ENCODE measurements around the gene IL3RA.
"Not testable (repeated sequence)": the region's sequence is repeated elsewhere in the genome, so short reads cannot be mapped to it uniquely, and the experiment has no call there.

Gene IL3RA

DNA sequence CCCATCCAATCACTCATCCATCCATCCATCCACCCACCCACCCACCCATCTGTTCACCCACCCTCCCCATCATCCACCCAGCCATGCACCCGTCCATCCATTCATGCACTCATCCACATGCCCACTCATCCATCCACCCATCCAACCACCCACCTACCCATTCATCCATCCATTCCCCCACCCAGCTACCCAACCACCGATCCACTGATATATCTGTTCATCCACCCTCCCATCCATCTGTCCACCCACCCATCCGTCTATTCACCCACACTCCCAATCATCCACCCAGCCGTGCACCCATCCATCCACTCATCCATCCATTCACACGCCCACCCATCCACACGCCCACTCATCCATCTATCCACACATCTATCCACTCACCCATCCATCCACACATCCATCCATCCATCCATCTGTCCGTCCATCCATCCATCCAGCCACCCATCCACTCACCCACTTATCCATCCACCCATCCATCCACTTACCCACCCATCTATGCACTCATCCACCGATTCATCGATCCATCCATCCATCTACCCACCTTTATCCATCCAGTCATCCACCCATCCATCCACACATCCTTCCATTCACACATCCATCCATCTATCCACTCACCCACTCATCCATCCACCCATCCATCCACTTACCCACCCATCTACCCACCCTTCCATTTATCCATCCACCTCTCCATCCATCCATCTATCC lies 87.7 kb downstream of the IL3RA start:
- peaks cover 60% of the 10 kb centered on the region for H3K36me3 ChIP-seq (ENCODE audit: control insufficient read depth, insufficient read depth, low read length)
- no peak overlapping the region for H3K9ac ChIP-seq (ENCODE audit: low read depth, low read length)
- H3K27me3 ChIP-seq (ENCODE audit: control insufficient read depth, insufficient read depth, low read length), result no peaks in the 10 kb centered on the region
- H3K4me1 ChIP-seq (ENCODE audit: control insufficient read depth, insufficient read depth, low read length), result no peaks in the 10 kb centered on the region
- H3K4me3 ChIP-seq (ENCODE audit: low read depth, low read length), result no peak overlapping the region
- no peaks in the 10 kb centered on the region for H3K9me3 ChIP-seq (ENCODE audit: control insufficient read depth, insufficient read depth, low read length)

DNA sequence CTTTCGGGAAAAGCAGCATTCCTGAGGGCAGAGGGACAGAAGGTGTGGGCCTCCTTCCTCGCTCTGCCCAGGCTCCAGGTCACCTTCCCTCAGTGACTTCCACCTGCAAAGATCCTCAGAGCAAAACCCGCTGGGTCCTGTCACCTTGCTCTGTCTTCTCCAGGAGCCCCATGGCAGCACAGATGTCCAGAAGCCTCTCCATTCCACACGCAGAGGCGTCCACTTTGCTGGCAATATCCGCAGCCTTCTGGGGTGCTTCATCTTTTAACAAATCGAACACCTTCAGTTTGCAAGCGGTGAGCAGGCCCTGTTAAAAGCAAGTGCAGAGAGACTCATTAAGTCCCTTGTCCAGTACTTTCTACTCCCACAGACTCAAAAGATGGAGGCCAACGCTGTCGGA lies 88.8 kb downstream of the IL3RA start:
- no peaks in the 10 kb centered on the region for H3K9me3 ChIP-seq (ENCODE audit: control insufficient read depth, insufficient read depth, low read length)
- no peak overlapping the region for H3K4me3 ChIP-seq (ENCODE audit: low read depth, low read length)
- peaks cover 60% of the 10 kb centered on the region for H3K36me3 ChIP-seq (ENCODE audit: control insufficient read depth, insufficient read depth, low read length)
- no peaks in the 10 kb centered on the region for H3K4me1 ChIP-seq (ENCODE audit: control insufficient read depth, insufficient read depth, low read length)
- no peaks in the 10 kb centered on the region for H3K27me3 ChIP-seq (ENCODE audit: control insufficient read depth, insufficient read depth, low read length)
- no peak overlapping the region for H3K9ac ChIP-seq (ENCODE audit: low read depth, low read length)

DNA sequence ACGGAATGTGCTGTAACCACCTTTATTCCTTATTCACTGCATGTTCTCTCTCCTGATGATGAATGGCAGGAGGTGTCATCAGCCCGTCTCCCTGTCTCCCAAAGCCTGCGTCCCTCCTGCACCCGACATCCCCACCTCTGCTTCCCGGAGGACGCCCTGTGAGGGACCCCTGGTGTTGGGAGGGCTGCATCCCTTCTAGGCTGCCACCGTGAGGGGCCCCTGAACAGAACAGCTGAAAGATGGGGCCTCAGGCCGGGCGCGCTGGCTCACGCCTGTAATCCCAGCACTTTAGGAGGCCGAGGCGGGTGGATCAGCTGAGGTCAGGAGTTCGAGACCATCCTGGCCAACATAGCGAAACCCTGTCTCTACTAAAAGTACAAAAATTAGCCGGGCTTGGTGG lies 89.7 kb downstream of the IL3RA start:
- H3K4me1 ChIP-seq (ENCODE audit: control insufficient read depth, insufficient read depth, low read length); H3K4me3 ChIP-seq (ENCODE audit: low read depth, low read length); H3K27me3 ChIP-seq (ENCODE audit: control insufficient read depth, insufficient read depth, low read length); H3K9ac ChIP-seq (ENCODE audit: low read depth, low read length); H3K9me3 ChIP-seq (ENCODE audit: control insufficient read depth, insufficient read depth, low read length): not testable (repeated sequence)
- H3K36me3 ChIP-seq (ENCODE audit: control insufficient read depth, insufficient read depth, low read length), result peaks cover 58% of the 10 kb centered on the region

DNA sequence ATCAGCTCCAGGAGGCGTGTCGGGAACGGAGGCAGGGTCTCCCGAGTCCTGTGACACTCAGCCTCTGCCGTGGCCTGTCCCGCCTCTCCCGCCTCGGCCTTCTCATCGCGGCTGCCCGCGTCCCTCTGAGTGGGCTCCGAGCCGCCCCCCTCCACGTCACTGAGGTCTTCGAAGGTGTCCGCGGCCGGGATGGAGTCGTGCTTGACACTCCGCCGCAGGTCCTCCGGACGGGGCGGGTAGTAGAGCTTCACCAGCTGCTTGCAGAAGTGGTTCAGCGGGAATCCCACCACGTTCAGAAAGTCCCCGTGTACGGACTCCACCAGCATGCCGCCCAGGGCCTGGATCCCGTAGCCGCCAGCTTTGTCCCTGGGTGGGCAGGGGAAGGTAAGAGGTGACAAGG lies 91.2 kb downstream of the IL3RA start:
- peaks cover 53% of the 10 kb centered on the region for H3K36me3 ChIP-seq (ENCODE audit: control insufficient read depth, insufficient read depth, low read length)

DNA sequence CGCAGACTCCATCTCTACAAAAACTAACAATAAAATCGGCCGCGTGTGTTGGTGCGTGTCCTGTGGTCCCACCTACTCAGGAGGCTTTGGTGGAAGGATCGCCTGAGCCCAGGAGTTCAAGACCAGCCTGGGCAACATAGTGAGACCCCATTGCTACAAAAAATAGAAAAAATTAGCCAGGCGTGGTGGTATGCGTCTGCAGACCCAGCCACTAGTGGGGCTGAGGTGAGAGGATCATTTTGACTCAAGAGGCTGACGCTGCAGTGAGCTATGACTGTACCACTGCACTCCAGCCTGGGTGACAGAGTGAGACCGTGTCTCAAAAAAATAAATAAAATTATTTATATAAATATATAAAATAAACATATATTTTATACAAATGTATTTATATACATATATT lies 93.9 kb downstream of the IL3RA start:
- Histone ChIP-seq H3K36me3 (ENCODE audit: control insufficient read depth, insufficient read depth, low read length) (peaks cover 46% of the 10 kb centered on the region), H3K4me3 (ENCODE audit: low read depth, low read length) (no peak overlapping the region), H3K9me3 (ENCODE audit: control insufficient read depth, insufficient read depth, low read length) (no peaks in the 10 kb centered on the region)

More for the DNA sequence above, 91.2 kb downstream of the IL3RA start:
- H3K4me1 ChIP-seq (ENCODE audit: control insufficient read depth, insufficient read depth, low read length), result no peaks in the 10 kb centered on the region
- no peaks in the 10 kb centered on the region for H3K9me3 ChIP-seq (ENCODE audit: control insufficient read depth, insufficient read depth, low read length)
- H3K4me3 ChIP-seq (ENCODE audit: low read depth, low read length), result no peak overlapping the region
- no peak overlapping the region for H3K9ac ChIP-seq (ENCODE audit: low read depth, low read length)
- H3K27me3 ChIP-seq (ENCODE audit: control insufficient read depth, insufficient read depth, low read length), result no peaks in the 10 kb centered on the region

More for the DNA sequence above, 93.9 kb downstream of the IL3RA start:
- no peaks in the 10 kb centered on the region for H3K27me3 ChIP-seq (ENCODE audit: control insufficient read depth, insufficient read depth, low read length)
- no peaks in the 10 kb centered on the region for H3K4me1 ChIP-seq (ENCODE audit: control insufficient read depth, insufficient read depth, low read length)
- H3K9ac ChIP-seq (ENCODE audit: low read depth, low read length), result no peak overlapping the region

All from iPS-15b (cell line).